Measurements from ENCODE around the gene VAMP5. TPM values are rescaled to one million over a fixed set of nuclear protein-coding genes. Genes with fewer than 3 reads are reported as not detected.
"Not testable (repeated sequence)": the region's sequence is repeated elsewhere in the genome, so short reads cannot be mapped to it uniquely, and the experiment has no call there.

VAMP5 gene
- total and polyA plus RNA-seq, 10 donors = 58.5 to 129 (median 72.1) TPM

DNA sequence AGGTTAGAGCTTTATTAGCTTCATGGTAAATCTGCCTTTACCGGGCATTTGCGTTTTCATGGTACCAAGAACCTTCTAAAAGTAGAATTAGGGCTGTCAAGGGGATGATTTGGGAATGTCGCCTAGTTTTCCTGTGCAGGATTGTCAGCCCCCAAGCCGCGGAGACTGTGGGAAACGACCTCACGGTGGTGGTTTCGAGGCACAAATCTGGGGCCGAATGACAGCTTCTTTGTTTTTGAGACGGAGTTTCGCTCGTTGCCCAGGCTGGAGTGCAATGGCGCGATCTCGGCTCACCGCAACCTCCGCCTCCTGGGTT, 31.1 kb downstream of the VAMP5 start:
- peak overlapping the region; percentile 85 to 95 (median 90) for H3K27ac ChIP-seq
- TF ChIP-seq, protein P1, sequence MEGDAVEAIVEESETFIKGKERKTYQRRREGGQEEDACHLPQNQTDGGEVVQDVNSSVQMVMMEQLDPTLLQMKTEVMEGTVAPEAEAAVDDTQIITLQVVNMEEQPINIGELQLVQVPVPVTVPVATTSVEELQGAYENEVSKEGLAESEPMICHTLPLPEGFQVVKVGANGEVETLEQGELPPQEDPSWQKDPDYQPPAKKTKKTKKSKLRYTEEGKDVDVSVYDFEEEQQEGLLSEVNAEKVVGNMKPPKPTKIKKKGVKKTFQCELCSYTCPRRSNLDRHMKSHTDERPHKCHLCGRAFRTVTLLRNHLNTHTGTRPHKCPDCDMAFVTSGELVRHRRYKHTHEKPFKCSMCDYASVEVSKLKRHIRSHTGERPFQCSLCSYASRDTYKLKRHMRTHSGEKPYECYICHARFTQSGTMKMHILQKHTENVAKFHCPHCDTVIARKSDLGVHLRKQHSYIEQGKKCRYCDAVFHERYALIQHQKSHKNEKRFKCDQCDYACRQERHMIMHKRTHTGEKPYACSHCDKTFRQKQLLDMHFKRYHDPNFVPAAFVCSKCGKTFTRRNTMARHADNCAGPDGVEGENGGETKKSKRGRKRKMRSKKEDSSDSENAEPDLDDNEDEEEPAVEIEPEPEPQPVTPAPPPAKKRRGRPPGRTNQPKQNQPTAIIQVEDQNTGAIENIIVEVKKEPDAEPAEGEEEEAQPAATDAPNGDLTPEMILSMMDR (IDR thresholded peaks at IDR 0.05 in 8 of 11, conservative IDR thresholded peaks at IDR 0.05 in 3 of 11) = no peak
- TF ChIP-seq POLR2AphosphoS5 (IDR thresholded peaks at IDR 0.05) = no peak
- TF ChIP-seq POLR2A (IDR thresholded peaks at IDR 0.05) = no peak
- H3K36me3 ChIP-seq = peaks cover 0 to 31% (median 16%) of the 10 kb centered on the region in 6 donors
- peak overlapping the region in 4 of 8 donors; percentile 79 to 100 (median 82) for H3K4me3 ChIP-seq
- H3K4me1 ChIP-seq = peaks cover 23 to 71% (median 48%) of the 10 kb centered on the region in 6 donors
- no peaks in the 10 kb centered on the region for H3K27me3 ChIP-seq (replicated peaks in 1 of 7)
- 91 to 94% (median 92%) methylated on average over 17 of the region's 17 CpGs for WGBS, 5 donors
- DNase-seq = peak; percentile 78
- no peaks in the 10 kb centered on the region for H3K9me3 ChIP-seq
- intact Hi-C loops (cut with DNase I; ENCODE audit: low total_unique reads) = no loop called here

DNA sequence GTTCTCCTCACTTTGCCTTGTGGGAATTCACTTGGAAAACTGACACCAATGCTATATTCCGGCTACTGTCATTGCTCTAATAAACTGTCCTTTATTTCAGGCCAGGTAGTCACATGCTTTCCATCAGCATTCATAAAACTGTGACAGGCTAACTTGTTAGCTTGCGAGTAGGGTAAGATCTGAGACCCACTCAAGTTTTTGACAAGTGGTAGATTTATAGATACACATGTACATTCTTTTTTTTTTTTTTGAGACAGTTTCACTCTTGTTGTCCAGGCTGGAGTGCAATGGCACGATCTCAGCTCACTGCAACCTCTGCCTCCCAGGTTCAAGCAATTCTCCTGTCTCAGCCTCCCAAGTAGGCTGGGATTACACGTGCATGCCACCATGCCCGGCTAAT, 33.5 kb downstream of the VAMP5 start:
- H3K27ac ChIP-seq; H3K27me3 ChIP-seq (replicated peaks in 1 of 7); H3K9me3 ChIP-seq; intact Hi-C loops (cut with DNase I; ENCODE audit: low total_unique reads); DNase-seq: not testable (repeated sequence)
- Histone ChIP-seq H3K36me3 (peaks cover 0 to 54% (median 37%) of the 10 kb centered on the region in 6 donors), H3K4me1 (peaks cover 13 to 52% (median 31%) of the 10 kb centered on the region in 6 donors), H3K4me3 (peak overlapping the region in 3 of 8 donors; percentile 80 to 98 (median 85))
- WGBS, 5 donors = 86 to 93% (median 90%) methylated on average over 5 of the region's 5 CpGs

DNA sequence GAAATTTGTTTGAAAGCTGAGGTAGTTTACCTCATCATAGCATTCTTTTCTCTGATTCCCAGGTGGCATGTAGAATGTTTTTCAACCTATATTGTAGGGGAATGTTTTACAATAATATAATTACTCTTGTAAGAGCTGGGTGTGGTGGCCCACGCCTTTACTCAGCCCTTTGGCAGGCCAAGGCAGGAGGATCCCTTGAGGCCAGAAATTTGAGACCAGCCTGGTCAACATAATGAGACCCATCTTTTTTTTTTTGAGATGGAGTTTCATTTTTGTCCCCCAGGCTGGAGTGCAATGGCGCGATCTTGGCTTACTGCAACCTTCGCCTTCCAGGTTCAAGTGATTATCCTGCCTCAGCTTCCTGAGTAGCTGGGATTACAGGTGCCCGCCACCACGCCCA, 35.4 kb downstream of the VAMP5 start:
- Histone ChIP-seq H3K36me3 (peaks cover 5 to 73% (median 56%) of the 10 kb centered on the region in 6 donors), H3K27me3 (replicated peaks in 1 of 7) (no peaks in the 10 kb centered on the region), H3K4me1 (peaks cover 13 to 49% (median 30%) of the 10 kb centered on the region in 6 donors), H3K9me3 (no peaks in the 10 kb centered on the region), H3K4me3 (no peak overlapping the region), H3K27ac (no peak overlapping the region)
- intact Hi-C loops (cut with DNase I; ENCODE audit: low total_unique reads) = no loop called here
- WGBS, 5 donors = 92 to 96% (median 95%) methylated on average over 6 of the region's 6 CpGs
- DNase-seq = no peak
- TF ChIP-seq POLR2A (IDR thresholded peaks at IDR 0.05) (no peak), POLR2AphosphoS5 (IDR thresholded peaks at IDR 0.05) (no peak)
- TF ChIP-seq, protein P1 (IDR thresholded peaks at IDR 0.05 in 8 of 11, conservative IDR thresholded peaks at IDR 0.05 in 3 of 11) = no peak

DNA sequence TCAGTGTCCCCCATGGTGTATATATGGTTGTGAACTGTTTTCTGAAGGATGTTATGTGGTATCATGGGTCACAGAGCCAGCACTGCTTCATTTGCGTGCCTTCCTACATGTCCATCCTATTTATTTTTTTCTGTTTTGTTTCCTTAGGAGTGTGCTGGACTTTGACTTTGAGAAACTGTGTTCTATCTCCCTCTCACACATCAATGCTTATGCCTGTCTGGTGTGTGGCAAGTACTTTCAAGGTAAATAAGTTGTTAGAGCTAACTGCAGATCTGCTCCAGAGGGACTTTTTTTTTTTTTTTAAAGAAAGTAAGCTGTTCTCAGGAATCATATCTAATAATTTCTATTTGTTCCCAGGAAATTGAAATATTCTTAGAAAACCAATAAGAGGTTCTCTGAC, 37.1 kb downstream of the VAMP5 start:
- Histone ChIP-seq H3K27me3 (replicated peaks in 1 of 7) (no peaks in the 10 kb centered on the region), H3K4me1 (peaks cover 13 to 41% (median 24%) of the 10 kb centered on the region in 6 donors), H3K36me3 (peaks cover 5 to 90% (median 73%) of the 10 kb centered on the region in 6 donors), H3K4me3 (no peak overlapping the region), H3K27ac (no peak overlapping the region), H3K9me3 (no peaks in the 10 kb centered on the region)
- TF ChIP-seq, protein P1 (IDR thresholded peaks at IDR 0.05 in 8 of 11, conservative IDR thresholded peaks at IDR 0.05 in 3 of 11) = no peak
- TF ChIP-seq POLR2AphosphoS5 (IDR thresholded peaks at IDR 0.05) (no peak), POLR2A (IDR thresholded peaks at IDR 0.05) (no peak)
- DNase-seq = no peak
- 96 to 100% (median 97%) methylated on average over 1 of the region's 1 CpG for WGBS, 5 donors
- intact Hi-C loops (cut with DNase I; ENCODE audit: low total_unique reads) = no loop called here

DNA sequence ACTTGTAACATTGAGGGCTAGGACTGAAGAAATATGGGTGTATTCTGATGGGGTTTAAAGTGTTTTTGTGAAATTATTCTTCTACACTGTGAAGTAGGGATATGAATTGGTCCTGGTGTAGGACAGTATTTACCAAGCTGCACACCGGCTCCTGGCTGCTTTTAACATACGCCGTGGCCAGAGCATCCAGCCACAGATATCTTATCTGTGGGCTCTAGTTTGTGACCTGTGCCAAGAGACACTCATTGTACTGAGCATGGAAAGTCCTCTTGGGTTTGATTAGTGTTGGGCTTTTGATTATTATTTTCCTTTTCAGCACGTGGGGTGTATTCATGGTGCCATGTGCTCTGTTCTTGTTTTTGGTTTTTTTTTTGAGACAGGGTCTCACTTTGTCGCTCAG, 39.8 kb downstream of the VAMP5 start:
- H3K27me3 ChIP-seq (replicated peaks in 1 of 7) = no peaks in the 10 kb centered on the region
- WGBS, 5 donors = 89 to 96% (median 90%) methylated on average over 5 of the region's 5 CpGs
- H3K4me3 ChIP-seq = no peak overlapping the region
- H3K9me3 ChIP-seq = no peaks in the 10 kb centered on the region
- intact Hi-C loops (cut with DNase I; ENCODE audit: low total_unique reads) = no loop called here
- H3K36me3 ChIP-seq = peaks cover 5 to 100% (median 96%) of the 10 kb centered on the region in 6 donors
- peaks cover 0 to 26% (median 6%) of the 10 kb centered on the region in 6 donors for H3K4me1 ChIP-seq
- TF ChIP-seq, protein P1 (IDR thresholded peaks at IDR 0.05 in 8 of 11, conservative IDR thresholded peaks at IDR 0.05 in 3 of 11) = no peak
- TF ChIP-seq POLR2AphosphoS5 (IDR thresholded peaks at IDR 0.05) (no peak), POLR2A (IDR thresholded peaks at IDR 0.05) (no peak)
- H3K27ac ChIP-seq = no peak overlapping the region
- no peak for DNase-seq

Measured in spleen (tissue), 11 donors.